Stimulated activated CD4-positive, alpha-beta T cell treated with anti-CD3 and anti-CD28 coated beads, TNF-alpha, amount 100 ng/mL, for 48 hours (primary cell): Measurements from ENCODE around the gene PIGW.
"Not testable (repeated sequence)": the region's sequence is repeated elsewhere in the genome, so short reads cannot be mapped to it uniquely, and the experiment has no call there.

ENCODE experiments used
- DNase-seq, 3 donors: peaks; one replicate each; pipeline ENCODE4 v3.0.0-alpha.2; 2020; ENCODE audit warnings: low read depth in 3 of 3

The PIGW gene

DNA sequence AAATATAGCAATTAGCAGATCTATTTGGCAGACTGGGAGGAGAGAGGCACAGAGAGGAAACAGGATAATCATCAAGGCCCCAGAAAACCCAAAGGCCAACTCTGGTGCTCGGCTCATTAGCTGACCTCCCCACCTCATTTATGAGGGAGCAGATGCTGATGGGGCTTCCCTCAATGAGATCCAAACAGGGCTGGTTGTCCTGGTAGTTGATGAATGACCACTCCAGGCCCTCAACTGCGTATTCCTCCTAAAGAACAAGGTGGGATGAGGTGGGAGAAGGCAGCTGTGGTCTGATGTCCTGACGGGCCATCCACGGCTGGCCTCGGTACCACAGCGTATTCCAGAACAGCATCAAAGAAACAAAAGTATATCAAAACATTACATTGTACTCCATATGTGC is 27.5 kb upstream of the PIGW start:
- DNase-seq = no peak

DNA sequence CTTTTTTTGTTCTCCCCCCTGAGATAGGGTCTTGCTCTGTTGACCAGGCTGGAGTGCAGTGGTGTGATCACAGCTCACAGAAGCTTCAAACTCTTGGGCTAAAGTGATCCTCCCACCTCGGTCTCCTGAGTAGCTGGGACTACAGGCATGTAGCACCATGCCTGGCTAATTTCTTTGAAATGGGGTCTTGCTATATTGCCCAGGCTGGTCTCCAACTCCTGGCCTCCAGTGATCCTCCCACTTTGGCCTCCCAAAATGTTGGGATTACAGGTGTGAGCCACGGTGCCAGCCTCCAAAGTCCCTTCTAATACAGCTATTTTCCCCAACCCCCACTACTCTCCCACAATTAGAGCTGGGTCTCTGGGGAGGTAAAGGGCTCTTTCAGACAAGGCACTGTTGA is 26.3 kb upstream of the PIGW start:
- not testable (repeated sequence) for DNase-seq

DNA sequence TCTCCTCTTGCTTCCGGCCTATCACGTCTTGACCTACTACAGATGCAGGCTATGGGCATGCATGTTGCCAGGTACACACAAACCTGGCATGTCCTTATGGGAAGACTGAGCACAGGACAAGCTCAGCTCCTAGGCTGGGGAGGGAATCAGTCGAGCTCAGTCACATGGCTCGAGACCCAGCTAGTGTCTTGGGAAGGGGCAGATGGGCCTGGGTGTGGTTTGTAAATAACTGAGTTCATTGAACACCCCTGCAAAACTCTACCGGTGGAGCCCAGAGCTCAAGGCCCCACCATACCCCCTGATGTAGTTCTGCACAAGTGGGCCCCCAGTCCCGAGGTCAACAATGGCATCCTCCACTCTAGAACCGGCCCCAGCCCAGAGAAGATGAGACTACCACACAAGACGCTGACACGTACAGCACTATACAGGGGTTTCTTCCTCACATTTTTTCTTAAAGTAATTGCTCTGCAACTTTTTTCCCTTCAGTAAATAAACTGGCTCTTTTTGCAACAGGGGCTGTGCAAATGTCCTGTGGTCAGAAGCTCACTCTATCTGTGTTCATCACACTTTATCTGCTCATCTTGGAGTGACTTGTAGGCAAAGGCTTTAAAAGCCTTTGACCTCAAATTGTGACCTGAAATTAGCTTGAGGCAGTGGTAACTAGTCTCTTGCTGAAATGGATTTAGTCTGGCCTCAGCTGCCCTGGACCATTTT is 25.4 kb upstream of the PIGW start:
- DNase-seq = no peak

DNA sequence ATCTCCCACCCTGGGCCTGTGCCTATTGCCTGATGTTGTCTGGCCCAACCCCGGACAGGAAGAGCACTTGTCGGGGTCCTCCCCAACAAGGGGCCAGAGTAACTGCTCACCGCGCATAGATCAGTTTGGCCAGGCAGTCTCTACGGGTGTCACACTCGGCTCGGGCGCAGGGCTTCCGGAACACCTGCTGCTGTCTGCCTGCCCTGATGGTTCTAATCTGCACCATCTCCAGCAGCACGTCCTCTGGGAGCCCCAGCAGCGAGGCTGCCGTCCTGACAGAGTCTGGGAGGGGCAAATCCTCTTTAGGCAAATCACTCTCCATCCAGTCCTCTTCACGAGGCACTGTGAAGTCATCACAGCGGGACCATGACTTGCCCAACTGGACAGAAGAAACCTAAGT is 24.2 kb upstream of the PIGW start:
- no peak for DNase-seq

DNA sequence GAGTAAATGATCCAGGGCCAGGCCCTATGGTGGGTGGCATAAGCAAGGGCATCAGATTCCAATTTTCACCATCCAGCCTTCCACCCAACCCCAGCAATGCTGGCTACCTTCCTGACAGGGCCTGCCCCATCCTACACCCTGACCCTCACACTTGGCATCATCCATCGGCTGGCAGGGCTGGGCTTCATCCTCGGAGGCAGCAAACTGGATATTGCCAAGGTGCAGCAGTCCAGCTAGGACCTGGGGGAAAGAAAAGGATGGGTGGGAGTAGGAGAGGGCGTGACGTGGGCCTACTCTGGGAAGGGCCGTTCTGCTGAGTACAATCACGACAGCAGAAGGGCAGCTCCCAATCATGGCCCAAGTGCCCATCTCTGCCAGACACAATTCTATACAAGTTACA is 23.6 kb upstream of the PIGW start:
- DNase-seq = no peak

DNA sequence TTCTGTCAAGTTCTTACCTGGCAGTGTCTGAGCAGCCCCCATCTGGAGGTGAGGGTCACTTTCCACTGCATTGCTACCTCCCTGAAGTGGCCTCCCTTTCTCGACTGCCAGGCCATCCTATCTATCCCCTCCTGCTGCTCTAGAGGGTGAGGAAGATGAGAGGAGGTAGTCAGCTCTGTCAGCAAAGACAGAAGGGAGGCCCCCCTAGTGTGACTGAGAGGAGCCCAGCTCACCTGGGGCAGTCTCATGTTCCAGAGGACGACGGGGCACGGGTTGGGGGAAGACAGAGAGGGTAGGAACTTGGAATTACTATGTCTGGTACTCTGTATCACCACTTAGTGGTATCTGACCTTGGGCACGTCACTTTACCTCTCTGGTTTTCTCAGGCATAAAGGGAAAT is 22.1 kb upstream of the PIGW start:
- no peak for DNase-seq

DNA sequence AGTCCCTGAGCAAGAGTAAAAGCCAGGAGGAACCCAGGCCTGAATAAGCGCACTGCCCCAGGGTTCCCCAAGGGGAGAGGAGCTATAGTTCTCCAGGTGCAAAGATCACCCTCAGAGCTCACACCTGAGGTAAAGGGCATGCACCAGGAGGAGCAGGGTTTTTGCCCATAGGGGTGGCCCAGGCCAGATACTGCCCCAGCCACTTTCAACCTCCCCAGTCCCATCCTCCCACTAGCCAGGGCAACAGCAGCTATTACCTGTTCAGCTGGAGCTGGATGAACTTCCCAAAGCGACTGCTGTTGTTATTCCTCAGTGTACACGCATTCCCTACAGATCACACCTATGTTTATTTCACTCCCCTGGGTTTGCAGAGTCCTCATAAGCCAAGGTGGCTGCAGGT is 19.9 kb upstream of the PIGW start:
- no peak for DNase-seq

DNA sequence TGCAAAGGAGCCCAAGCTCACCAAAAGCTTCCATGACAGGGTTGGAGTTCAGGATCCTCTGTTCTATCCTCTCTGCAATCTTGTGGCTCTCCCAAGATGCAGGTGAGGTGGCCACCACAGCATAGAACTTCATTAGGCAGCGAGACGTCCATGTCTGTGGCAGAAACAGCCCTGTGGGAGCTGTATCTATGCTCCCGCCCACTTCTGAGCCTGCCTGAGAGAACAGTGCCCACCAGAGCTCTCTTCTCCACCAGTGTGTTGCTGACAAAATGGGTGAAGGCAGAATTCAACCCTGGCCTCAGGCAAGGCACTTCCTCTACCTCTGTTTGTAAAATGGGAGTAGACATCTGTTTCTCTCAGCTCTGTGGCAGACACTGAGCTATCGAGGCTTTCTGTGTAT is 18.9 kb upstream of the PIGW start:
- no peak for DNase-seq

DNA sequence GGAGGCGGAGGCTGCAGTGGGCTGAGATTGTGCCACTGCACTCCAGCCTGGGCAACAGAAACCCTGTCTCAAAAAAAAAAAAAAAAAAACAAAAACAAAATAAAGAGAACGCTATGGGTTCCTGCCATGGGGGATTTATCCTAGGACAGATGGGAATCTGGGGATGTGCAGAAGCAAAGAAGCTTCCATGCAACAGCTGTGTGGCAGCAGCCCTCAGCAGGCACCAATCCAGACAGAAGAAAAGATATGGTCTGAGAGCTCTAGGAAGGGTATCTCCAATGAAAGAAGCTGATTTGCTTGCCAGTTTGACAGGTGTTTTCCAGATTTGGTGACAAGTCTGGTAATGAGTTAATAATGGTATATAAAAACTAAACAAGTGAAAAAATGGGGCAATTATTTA is 11.7 kb upstream of the PIGW start:
- DNase-seq = no peak

DNA sequence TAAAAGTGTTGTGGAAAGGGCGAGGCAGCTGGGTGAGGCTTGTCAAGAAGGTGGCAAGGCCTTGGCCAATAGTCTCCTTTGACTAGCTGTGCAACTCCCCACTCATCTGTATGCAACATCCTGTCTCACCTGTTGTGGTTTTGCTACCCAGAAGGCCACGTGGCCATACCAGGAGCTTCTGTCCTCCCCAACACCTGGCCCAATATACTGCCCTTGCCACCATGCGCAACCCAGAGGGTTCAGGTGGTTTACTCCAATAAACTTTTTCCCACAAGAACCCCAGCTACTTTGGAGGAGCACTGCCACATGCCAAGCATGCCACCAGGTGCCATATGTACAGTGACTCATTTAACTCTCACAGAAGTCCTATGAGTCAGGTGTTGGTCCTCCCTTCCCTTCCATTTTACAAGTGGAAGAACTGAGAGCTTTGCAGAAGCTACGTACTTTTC is 10.3 kb upstream of the PIGW start:
- DNase-seq = no peak

DNA sequence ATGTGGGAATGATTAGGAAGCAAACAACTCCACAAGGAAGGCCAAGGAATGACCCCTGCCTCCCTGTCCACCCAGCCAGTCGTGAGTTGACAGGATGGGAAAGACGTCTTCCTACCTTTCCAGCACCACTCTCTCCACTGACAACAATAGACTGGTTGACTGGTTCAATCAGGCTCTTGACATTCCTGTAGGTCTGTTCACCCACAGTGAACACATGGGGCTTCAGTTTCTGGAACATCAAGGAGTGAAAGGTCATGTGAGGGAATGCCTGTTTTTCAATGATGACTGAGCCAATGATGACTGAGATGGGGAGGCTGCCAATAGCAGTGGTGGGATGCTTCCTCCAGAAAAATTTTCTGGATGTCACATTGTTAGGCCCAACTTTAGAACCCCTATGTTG is 9.7 kb upstream of the PIGW start:
- no peak for DNase-seq

DNA sequence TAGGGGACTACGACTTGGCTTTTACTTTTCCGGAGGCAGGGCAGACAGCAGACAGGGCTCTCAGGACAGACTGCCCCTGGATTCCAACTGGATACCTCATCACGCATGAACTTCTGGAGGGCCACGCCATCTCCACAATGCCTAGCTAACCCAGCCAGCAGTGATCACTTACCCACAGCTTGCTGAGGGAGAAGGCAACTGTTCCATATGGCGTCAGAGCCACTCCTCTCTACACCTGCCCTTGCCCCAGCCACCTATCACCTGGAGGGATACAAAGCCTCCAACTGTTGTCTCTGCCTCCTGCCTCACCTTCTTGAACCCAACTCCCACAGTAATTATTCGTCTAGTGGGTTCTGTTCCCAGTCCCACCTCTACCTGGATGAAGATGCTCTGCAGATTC is 8.9 kb upstream of the PIGW start:
- DNase-seq = no peak

DNA sequence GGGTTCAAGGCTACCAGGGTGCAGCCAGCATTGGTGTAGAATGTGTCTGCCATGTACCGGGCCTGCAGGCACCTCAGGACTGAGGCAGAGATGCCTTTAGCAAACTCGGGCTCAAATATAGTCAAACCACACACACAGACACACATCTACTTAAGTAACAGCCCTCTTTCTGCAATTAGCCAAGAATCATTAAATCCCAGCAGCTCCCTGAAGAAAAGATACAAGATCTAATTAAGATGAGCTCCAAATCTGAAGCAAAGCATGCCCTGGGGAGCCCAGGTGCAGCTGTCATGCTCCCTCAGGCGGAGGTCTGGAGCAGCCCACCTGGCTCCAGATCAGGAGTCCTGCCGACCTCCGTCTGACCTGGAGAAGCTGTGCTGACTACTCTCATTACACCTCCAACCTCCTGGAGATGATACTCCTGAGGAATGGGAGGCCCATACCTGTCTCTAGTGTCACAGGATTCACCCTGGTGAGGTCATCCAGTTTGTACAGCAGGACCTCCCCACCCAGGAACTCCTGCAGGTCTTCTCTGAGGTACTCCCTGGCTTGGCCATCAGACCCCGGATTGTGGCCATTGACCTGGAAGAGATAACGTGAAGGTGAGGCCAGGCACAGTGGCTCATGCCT is 7.1 kb upstream of the PIGW start:
- DNase-seq = no peak

DNA sequence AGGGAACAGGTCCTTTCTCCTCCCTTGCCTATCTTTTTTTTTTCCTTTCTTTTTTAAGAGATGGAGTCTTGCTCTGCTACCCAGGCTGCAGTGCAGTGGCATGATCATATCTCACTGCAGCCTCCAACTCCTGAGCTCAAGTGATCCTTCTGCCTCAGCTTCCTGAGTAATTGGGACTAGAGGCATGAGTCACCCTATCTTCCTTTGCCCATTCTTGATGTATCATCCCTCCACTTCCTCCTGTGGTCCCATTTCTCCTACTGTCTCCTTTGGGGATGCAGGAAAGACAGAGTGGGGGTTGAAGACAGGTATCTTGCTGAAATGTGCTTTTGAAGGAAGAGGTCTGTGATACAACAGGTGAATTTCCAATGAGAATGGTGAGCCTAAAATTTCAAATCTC is 5.7 kb upstream of the PIGW start:
- no peak for DNase-seq

DNA sequence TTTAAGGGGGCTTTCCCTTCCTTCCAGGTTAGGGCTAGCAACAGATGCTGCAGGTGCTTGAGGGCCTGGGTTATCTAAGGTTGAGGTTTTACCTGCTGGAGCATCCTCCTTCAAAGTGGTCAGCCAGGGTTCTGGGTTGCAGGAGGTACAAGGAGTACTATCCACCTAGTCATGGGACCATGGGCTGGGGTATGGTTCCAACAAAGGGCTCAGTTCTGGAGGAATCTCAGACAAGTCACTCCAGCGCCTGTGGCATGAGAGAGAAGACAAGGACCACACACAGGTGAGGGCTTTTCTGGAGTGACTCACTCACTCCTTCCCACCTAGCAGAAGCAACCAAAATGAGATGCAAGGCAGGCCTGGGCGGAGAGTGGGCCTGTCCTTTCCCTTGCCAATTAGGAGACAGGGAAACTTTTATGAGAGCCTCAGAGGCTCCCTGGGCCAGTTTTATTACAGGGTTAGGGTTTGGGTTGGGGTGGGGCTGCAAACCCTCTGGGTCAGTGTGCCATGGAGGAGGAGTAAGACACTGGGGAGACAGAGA is 2.3 kb upstream of the PIGW start:
- DNase-seq = no peak

DNA sequence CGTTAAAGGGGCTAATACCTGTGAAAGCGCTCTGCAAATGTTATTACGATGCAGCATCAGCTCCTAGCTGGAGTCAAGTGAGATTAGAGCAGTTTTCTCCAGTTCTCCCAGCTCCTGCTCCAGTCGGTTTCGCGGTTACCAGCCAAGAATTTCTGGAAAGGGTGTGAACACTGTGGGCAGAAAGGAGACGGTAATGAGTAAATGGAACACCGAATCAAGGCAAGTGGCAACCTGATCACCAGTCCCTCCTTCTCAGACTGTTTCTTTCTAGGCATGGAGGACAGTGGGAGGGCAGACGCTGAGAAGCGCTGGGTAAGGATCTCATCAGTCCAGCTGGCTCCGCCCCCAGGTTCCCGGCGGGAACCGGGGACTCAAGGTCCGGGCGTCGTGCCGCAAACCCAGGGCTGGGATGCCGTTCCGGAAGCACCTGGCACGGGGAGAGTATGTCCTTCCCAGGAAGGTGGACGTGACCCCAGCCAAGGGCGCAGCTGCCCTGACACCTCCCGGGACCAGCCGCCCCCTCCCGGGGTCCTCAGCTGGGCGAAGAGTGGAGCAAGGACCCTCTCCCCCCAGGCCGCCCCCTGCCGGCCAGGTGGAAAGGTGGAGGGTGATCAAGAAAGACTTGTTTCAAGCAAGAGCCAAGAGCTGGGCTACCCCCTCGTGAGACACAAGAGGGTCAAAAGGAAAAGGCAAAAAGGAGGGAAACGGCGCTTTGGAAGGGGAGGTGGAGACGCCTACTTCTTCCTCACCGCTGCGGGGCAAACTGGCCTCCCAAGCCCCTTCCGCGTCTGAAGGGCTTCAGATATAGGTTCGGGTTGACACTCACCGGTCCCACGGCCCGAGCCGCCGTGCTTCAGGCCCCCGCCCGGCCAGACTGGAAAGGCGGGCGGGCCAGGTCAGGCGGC is 600 bp upstream of the PIGW start:
- peak; percentile 22 to 48 (median 24) for DNase-seq

DNA sequence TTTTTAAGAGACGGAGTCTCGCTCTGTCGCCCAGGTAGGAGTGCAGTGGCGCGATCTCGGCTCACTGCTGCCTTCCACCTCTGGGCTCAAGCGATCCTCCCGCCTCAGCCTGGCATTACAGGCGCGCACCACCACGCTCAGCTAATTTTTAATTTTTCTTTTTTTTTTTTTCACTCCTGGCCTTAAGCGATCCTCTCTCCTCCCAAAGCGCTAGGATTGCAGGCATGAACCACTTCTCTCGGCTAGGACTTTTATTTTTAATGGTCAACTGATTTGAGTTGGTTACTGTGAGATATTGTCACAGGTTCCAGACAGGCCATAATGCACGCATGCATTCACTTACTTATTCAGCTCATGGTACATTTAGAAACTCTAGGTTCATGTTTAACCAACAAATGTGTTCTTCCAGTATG is 888 bp downstream of the PIGW start:
- no peak for DNase-seq

DNA sequence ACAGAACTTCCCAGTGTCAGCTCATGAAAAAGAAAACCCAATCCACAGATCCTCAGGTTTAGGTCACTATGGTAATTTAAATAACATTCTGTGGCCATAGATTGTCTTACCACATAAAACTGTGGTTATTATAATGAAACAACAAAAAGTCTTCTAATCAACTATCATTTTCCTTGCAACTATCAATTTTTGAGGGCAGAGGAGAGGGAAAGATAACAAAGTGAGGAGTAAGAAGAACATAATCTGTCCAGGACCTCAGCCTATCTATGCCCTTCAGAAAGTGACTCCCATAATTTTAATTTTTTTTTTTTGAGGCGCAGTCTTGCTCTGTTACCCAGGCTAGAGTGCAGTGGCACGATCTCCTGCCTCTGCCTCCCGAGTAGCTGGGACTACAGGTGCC is 5.9 kb downstream of the PIGW start:
- DNase-seq = no peak

DNA sequence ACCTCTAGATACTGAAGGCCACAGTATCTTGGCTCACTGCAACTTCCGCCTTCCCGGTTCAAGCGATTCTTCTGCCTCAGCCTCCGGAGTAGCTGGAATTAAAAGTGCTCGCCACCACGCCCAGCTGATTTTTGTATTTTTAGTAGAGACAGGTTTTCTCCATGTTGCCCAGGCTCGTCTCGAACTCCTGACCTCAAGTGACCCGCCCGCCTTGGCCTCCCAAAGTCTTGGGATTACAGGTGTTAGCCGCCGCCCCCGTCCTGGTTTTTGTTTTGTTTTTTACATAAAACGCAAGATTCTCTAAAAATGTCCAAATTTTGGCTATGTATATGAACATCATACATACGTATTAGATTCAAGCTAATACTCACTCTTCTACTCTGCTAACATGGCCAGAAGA is 8.0 kb downstream of the PIGW start:
- DNase-seq = no peak

DNA sequence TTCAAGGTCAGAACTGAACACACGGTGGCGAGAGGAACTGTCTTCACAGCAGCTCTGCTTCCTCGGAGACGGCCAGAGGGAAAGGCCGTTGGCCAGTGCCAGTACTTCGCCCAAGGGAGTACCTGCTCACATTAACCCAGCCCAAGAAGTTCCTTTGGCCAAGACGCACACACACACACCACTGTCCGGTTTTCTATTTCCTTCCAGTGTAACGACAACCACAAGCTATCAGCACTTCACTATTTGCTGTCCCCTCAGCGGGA is 9.2 kb downstream of the PIGW start:
- DNase-seq = peak in 1 of 3 donors; percentile 19

DNA sequence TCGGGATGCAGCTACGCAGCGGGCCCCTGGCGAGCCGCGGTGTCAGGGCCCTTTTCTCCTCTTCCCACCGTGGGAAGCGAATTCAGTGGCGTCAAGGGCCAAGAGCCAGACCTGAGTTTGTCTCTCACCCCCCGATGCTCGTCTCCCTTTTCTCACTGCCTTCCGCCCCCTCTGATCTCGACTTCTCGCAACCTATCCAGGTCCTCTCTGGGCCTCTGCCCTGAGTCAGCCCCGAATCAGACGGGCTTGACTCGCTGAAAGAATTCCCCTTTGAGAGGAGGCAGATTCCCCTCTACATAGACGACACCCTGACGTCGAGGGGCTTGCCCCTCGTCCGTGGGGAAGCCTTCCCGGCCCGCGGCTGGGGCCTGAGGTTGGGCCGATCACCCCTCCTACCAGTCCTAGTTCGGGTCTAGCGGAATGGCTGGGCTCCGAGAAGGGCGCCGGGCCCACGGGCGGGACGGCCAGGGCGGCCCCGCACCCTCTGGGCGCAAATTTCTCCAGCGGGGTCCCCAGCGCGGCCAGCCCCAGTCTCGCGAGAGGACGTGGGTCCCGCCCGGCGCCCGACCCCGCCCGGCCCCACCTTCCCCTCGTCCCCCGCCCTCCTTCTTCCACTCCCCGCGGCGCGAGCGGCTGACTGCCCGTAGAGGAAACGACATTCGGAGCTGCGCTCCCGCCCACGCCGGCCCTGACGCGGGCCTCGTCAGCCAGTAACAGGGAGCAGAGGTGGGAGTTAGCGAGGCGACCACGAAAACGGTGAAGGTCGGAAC is 9.7 kb downstream of the PIGW start, which contains the start of gene GGNBP2:
Gene GGNBP2 (plus strand): TSS at position 613 of the 770 bp plus-strand sequence. CDS start 806 bp downstream, outside the sequence.
- peak; percentile 85 to 94 (median 93) for DNase-seq

DNA sequence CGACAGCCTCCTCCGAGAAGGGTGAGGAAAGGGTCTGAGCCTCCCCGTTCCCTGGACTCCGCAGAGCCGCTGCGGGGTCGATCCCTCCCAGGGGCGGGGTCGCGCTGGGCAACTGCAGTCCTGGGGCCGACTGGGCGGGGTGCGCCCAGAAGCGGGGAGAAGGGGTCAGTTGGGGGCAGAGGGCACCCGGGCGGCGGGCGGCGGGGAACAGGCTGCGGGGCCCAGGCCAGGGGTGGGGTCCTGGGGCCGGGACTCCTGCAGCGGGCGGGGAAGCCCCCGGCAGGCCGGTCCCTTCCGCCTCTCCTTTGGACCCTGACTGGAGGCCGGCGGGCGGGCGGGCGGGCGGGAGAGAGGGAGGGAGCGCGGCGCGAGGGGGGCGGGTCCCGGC is 10.3 kb downstream of the PIGW start:
- DNase-seq = no peak
